ENCODE measurements around the gene HTRA1. TPM values are rescaled to one million over a fixed set of nuclear protein-coding genes. Genes with fewer than 3 reads are reported as not detected.

The HTRA1 gene
- total and polyA plus RNA-seq, 8 donors, result 26.3 to 81.2 (median 55.3) TPM

GRCh38 chr10:122514045-122514840, 52.9 kb downstream of the HTRA1 start:
- intact Hi-C loops (cut with DNase I; ENCODE audit: low total_unique reads), result no loop called here
- H3K27ac ChIP-seq, result peak overlapping the region in 3 of 5 donors; percentile 34 to 64 (median 56)

DNA sequence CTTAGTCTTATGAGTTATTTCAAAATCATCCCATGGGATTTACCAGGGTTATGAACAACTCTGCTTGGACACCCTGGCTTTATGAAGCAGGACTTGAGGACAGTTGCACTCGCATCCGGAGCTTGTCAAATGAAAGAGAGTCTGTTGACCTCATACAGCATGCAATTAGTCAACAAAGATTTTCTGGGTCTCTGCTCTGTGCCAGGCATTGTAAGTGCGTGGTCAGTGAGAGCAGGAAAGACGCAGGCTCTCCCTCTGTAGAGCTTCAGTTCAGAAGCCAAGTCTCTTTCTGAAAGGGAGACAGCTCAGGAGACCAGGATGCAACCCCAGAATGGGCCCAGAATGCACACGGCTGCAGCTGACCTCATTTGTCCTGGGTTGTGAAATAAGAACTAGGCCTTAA, 53.7 kb downstream of the HTRA1 start:
- peaks cover 0 to 70% (median 41%) of the 10 kb centered on the region in 4 donors for H3K36me3 ChIP-seq
- DNase-seq, result no peak
- no peaks in the 10 kb centered on the region for H3K9me3 ChIP-seq
- peak overlapping the region in 3 of 5 donors; percentile 45 to 64 (median 56) for H3K27ac ChIP-seq
- no peaks in the 10 kb centered on the region for H3K27me3 ChIP-seq
- TF ChIP-seq POLR2AphosphoS5 (IDR thresholded peaks at IDR 0.05), result peak in 1 of 3 donors; percentile 14
- TF ChIP-seq CTCF (IDR thresholded peaks at IDR 0.05), result no peak
- H3K4me1 ChIP-seq, result peaks cover 0 to 7% (median 3%) of the 10 kb centered on the region in 4 donors
- 63 to 90% (median 79%) methylated on average over 5 of the region's 5 CpGs for WGBS, 5 donors
- no peak overlapping the region for H3K4me3 ChIP-seq
- intact Hi-C loops (cut with DNase I; ENCODE audit: low total_unique reads), result no loop called here

More at GRCh38 chr10:122514045-122514840, 52.9 kb downstream of the HTRA1 start:
- Histone ChIP-seq H3K9me3 (no peaks in the 10 kb centered on the region), H3K27me3 (no peaks in the 10 kb centered on the region), H3K4me1 (peaks cover 0 to 7% (median 3%) of the 10 kb centered on the region in 4 donors), H3K36me3 (peaks cover 0 to 78% (median 49%) of the 10 kb centered on the region in 4 donors), H3K4me3 (no peak overlapping the region)
- no peak for DNase-seq
- 87 to 95% (median 90%) methylated on average over 22 of the region's 22 CpGs for WGBS, 5 donors
- no peak for TF ChIP-seq POLR2AphosphoS5 (IDR thresholded peaks at IDR 0.05)
- TF ChIP-seq EP300 (IDR thresholded peaks at IDR 0.05), result no peak
- TF ChIP-seq CTCF (IDR thresholded peaks at IDR 0.05), result no peak
- no peak for TF ChIP-seq POLR2A (IDR thresholded peaks at IDR 0.05)

- peak overlapping the region in 4 of 5 donors; percentile 3 to 62 (median 50) for H3K27ac ChIP-seq
These were observed 54.4 kb downstream of the HTRA1 start for GRCh38 chr10:122515588-122516231.

More at GRCh38 chr10:122515588-122516231, 54.4 kb downstream of the HTRA1 start:
- Histone ChIP-seq H3K4me1 (peaks cover 0 to 7% (median 3%) of the 10 kb centered on the region in 4 donors), H3K36me3 (peaks cover 0 to 63% (median 34%) of the 10 kb centered on the region in 4 donors), H3K27me3 (no peaks in the 10 kb centered on the region), H3K9me3 (no peaks in the 10 kb centered on the region), H3K4me3 (no peak overlapping the region)
- DNase-seq, result peak in 1 of 2 donors; percentile 40
- WGBS, 5 donors, result 78 to 89% (median 83%) methylated on average over 14 to 16 of the region's 16 CpGs
- intact Hi-C loops (cut with DNase I; ENCODE audit: low total_unique reads), result no loop called here
- TF ChIP-seq CTCF (IDR thresholded peaks at IDR 0.05) (no peak), EP300 (IDR thresholded peaks at IDR 0.05) (no peak), POLR2AphosphoS5 (IDR thresholded peaks at IDR 0.05) (no peak), POLR2A (IDR thresholded peaks at IDR 0.05) (no peak)

Data from stomach (tissue), 9 donors.